ENCODE data around the gene TUG1. TPM values are rescaled to one million over a fixed set of nuclear protein-coding genes. Genes with fewer than 3 reads are reported as not detected.

The TUG1 gene
- total RNA-seq, 2 experiments from 2014 or later, result 85.8 to 86.2 TPM

DNA sequence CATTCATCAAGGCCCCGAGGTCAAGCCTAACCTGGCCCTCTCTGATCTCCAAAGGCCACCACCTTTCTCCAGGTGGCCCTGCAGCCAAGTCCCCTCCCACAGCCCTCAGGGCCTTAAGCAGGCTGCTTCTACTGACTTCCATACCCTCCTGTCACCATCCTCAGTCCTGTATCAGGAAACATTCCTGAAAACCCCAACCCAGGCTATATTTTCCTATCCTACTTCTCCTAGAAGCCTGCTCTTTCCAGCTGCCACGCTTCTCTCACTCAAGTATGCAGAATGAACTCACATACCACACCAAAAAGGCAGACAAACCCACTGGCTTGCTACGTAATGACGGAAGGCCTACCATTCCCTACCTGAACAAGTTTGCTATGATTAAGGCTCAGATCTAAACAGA is 24.1 kb upstream of the TUG1 start:
- Mint-ChIP-seq H3K4me1 (ENCODE audit: low read depth) (peaks cover 66% of the 10 kb centered on the region), H3K9me3 (no peaks in the 10 kb centered on the region), H3K27me3 (no peaks in the 10 kb centered on the region), H3K4me3 (no peak overlapping the region), H3K27ac (peak overlapping the region; percentile 24), H3K36me3 (ENCODE audit: low read depth) (peaks cover 73% of the 10 kb centered on the region)
- Histone ChIP-seq H3K4me3 (ENCODE audit: low read length) (no peak overlapping the region), H3K36me3 (ENCODE audit: insufficient read depth, low read length) (peaks cover 58% of the 10 kb centered on the region), H3K27ac (ENCODE audit: low read depth in 1 of 2, low read length in 2 of 2) (no peak overlapping the region), H3K4me1 (ENCODE audit: insufficient read depth, low read length) (peaks cover 51% of the 10 kb centered on the region), H3K9me3 (ENCODE audit: control insufficient read depth in 1 of 2, insufficient read depth in 1 of 2, low read length in 2 of 2) (no peaks in the 10 kb centered on the region), H3K27me3 (ENCODE audit: control insufficient read depth in 1 of 2, insufficient read depth in 2 of 2, low read length in 2 of 2) (no peaks in the 10 kb centered on the region)
- no peak for DNase-seq
- intact Hi-C loops (cut with DNase I, micrococcal nuclease), result loop anchor here (5.0 to 10.0 kb wide), 2 partner anchors 210 to 287 kb away; no protein-coding TSS in a partner anchor
- POLR2A ChIA-PET, result interaction anchor here (2.4 to 7.2 kb wide), 2 partner anchors 24 to 140 kb away, joined by 9 to 104 read pairs; partner anchors contain the start of genes MORC2 and TUG1
- TF ChIP-seq, protein P1, sequence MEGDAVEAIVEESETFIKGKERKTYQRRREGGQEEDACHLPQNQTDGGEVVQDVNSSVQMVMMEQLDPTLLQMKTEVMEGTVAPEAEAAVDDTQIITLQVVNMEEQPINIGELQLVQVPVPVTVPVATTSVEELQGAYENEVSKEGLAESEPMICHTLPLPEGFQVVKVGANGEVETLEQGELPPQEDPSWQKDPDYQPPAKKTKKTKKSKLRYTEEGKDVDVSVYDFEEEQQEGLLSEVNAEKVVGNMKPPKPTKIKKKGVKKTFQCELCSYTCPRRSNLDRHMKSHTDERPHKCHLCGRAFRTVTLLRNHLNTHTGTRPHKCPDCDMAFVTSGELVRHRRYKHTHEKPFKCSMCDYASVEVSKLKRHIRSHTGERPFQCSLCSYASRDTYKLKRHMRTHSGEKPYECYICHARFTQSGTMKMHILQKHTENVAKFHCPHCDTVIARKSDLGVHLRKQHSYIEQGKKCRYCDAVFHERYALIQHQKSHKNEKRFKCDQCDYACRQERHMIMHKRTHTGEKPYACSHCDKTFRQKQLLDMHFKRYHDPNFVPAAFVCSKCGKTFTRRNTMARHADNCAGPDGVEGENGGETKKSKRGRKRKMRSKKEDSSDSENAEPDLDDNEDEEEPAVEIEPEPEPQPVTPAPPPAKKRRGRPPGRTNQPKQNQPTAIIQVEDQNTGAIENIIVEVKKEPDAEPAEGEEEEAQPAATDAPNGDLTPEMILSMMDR (IDR thresholded peaks at IDR 0.05), result no peak
- CTCF ChIA-PET, result interaction anchor here (3.2 kb wide), 1 partner anchor 140 kb away, joined by 14 read pairs; no protein-coding TSS in a partner anchor
- no peak for ATAC-seq (ENCODE audit: poor library complexity)

DNA sequence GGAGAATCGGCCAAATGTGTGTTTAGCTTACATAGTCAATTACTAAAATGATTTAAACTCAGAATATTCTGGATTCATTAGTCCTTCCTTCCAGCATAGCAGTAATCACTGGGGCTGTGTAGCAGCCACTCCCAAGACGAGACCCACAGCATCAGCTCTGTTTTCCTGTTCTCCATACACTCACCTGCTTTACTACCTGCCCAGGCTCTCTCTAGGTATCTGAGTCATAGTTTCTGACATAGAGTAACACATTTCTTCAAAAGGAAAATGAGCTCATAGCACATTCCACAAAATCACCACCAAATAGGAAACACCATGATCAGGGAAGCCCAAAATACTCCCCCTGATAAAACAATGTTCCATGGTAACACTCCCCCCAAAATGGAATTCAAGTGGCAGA is 23.4 kb upstream of the TUG1 start:
- TF ChIP-seq, protein P1 (IDR thresholded peaks at IDR 0.05), result no peak
- DNase-seq (no peak), ATAC-seq (ENCODE audit: poor library complexity) (no peak)
- Histone ChIP-seq H3K9me3 (ENCODE audit: control insufficient read depth in 1 of 2, insufficient read depth in 1 of 2, low read length in 2 of 2) (no peaks in the 10 kb centered on the region), H3K4me3 (ENCODE audit: low read length) (no peak overlapping the region), H3K4me1 (ENCODE audit: insufficient read depth, low read length) (peaks cover 44% of the 10 kb centered on the region), H3K27ac (ENCODE audit: low read depth in 1 of 2, low read length in 2 of 2) (no peak overlapping the region), H3K27me3 (ENCODE audit: control insufficient read depth in 1 of 2, insufficient read depth in 2 of 2, low read length in 2 of 2) (no peaks in the 10 kb centered on the region), H3K36me3 (ENCODE audit: insufficient read depth, low read length) (peaks cover 63% of the 10 kb centered on the region)
- Mint-ChIP-seq H3K27ac (no peak overlapping the region), H3K36me3 (ENCODE audit: low read depth) (peaks cover 73% of the 10 kb centered on the region), H3K9me3 (no peaks in the 10 kb centered on the region), H3K27me3 (no peaks in the 10 kb centered on the region), H3K4me1 (ENCODE audit: low read depth) (peaks cover 63% of the 10 kb centered on the region), H3K4me3 (peak overlapping the region; percentile 6)
- ChIA-PET CTCF (interaction anchor here (3.2 kb wide), 1 partner anchor 139 kb away, joined by 14 read pairs; no protein-coding TSS in a partner anchor), POLR2A (interaction anchor here (2.4 to 7.2 kb wide), 2 partner anchors 23 to 139 kb away, joined by 9 to 104 read pairs; partner anchors contain the start of genes MORC2 and TUG1)
- intact Hi-C loops (cut with DNase I, micrococcal nuclease), result loop anchor here (2.0 to 10.0 kb wide), 3 partner anchors 209 to 287 kb away; no protein-coding TSS in a partner anchor

DNA sequence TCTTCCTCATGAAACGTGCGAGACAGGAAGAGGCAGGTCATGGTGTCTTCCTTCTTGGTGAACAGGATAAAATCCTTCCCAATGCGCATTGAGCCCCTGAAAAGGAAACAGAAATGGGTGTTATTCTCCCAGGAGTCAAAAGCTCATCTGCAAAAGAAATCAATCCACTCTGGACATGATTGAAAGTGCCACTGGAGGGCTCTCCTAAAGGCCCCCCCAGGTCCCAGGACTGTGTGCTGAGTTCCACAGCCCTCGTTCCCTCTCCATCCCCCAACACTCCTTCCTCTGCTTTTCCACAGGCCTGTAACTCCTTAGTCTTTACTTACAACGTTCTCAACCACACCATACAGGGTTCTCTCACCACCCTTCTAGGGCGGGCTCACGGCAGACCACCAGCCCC is 22.7 kb upstream of the TUG1 start:
- no peak overlapping the region for H3K27ac Mint-ChIP-seq
- no peak for DNase-seq
- peaks cover 63% of the 10 kb centered on the region for H3K4me1 Mint-ChIP-seq (ENCODE audit: low read depth)
- H3K36me3 ChIP-seq (ENCODE audit: insufficient read depth, low read length), result peaks cover 64% of the 10 kb centered on the region
- TF ChIP-seq, protein P1 (IDR thresholded peaks at IDR 0.05), result no peak
- no peak overlapping the region for H3K4me3 ChIP-seq (ENCODE audit: low read length)
- no peak overlapping the region for H3K27ac ChIP-seq (ENCODE audit: low read depth in 1 of 2, low read length in 2 of 2)
- peaks cover 73% of the 10 kb centered on the region for H3K36me3 Mint-ChIP-seq (ENCODE audit: low read depth)
- ATAC-seq (ENCODE audit: poor library complexity), result no peak
- H3K27me3 Mint-ChIP-seq, result no peaks in the 10 kb centered on the region
- H3K9me3 ChIP-seq (ENCODE audit: control insufficient read depth in 1 of 2, insufficient read depth in 1 of 2, low read length in 2 of 2), result no peaks in the 10 kb centered on the region
- ChIA-PET CTCF (interaction anchor here (3.2 kb wide), 1 partner anchor 139 kb away, joined by 14 read pairs; no protein-coding TSS in a partner anchor), POLR2A (interaction anchor here (1.6 to 2.4 kb wide), 2 partner anchors 22 to 139 kb away, joined by 9 to 12 read pairs; partner anchors contain the start of genes MORC2 and TUG1)
- H3K4me1 ChIP-seq (ENCODE audit: insufficient read depth, low read length), result peaks cover 43% of the 10 kb centered on the region
- intact Hi-C loops (cut with DNase I, micrococcal nuclease), result loop anchor here (2.0 to 10.0 kb wide), 3 partner anchors 208 to 286 kb away; no protein-coding TSS in a partner anchor
- H3K9me3 Mint-ChIP-seq, result no peaks in the 10 kb centered on the region
- no peaks in the 10 kb centered on the region for H3K27me3 ChIP-seq (ENCODE audit: control insufficient read depth in 1 of 2, insufficient read depth in 2 of 2, low read length in 2 of 2)
- no peak overlapping the region for H3K4me3 Mint-ChIP-seq

Measured in CD4-positive, alpha-beta T cell (primary cell).